ENCODE results near the gene TMEM91.
A peak's percentile ranks its signal among the peaks of the same experiment; 100 is the strongest.

Gene TMEM91

GRCh38 chr19:41412953-41413352, 36.6 kb downstream of the TMEM91 start:
- DNase-seq: no peak

DNA sequence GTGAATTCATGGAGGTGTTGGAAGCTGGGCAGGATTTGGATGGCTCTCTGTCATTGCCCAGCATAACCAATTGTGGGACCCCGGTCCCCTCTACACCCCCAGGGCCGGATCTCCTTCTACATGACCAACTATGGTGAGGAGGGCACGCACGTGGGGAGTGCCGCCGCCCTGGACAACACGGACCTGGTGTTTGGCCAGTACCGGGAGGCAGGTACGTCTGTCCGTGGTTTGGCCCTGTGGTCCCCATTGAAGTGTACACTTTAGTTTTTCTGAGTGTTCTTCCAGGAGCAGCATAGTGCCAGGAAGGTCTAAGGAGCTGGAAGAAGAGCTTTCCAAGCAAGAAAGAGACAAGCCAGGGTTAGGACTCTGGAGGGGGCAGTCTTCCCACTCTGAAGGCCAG, 37.6 kb downstream of the TMEM91 start:
- DNase-seq: no peak

- no peak for DNase-seq
Measured at GRCh38 chr19:41414461-41414860, 38.1 kb downstream of the TMEM91 start.

- DNase-seq: no peak
Measured at GRCh38 chr19:41415154-41415571, 38.8 kb downstream of the TMEM91 start.

- DNase-seq: no peak
Measured at GRCh38 chr19:41416194-41416674, 39.9 kb downstream of the TMEM91 start.

DNA sequence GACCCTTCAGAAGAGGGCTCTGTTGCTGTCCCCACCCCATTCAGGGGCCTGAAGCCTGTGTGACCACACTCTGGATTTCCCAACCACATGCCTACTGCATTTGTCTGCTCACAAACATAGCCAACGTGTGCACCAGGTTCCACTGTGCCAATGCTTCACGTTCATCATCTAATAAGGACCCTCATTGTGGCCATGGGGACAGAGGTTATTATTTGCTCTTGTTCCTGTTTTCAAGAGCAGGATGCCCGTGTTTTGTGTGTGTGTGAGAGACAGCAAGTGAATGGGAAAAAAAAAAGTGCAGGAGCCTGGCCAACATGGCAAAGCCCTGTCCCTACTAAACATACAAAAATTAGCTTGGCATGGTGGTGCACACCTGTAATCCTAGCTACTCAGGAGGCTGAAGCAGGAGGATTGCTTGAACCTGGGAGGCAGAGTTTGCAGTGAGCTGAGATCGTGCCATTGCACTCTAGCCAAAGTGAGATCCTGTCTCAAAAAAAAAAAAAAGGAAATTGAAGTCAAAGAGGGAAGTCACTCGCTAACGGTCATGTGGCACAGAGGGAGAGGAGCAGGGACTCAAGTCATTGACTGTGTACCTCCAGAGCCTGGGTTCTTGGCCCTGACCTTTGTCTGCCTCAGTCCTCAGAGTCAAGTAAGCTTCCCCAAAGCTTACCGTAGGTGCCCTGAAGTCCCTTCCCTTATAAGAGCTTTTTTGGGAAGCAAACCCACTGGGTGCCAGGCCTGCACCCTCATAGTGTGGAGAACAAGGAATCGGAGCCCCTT, 44.0 kb downstream of the TMEM91 start:
- no peak for DNase-seq

DNA sequence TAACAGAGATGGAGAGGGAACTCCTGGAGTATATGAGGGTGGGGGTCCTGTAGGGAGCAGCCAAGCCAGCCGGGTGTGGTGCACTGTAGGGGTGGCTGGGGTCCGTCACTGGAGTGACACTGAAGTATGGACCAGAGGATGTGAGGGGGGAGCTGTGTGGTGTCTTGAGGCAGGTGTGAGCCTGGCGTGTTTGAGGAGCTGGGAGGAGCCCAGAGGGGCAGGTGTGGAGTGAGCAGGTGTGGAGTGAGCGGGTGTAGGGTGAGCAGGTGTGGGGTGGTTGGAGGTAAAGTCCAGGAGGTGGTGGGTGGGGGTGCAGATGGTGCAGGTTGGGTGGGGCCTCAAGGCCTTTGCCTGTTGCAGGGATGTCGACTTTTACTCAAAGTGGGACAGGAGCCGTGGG, 45.0 kb downstream of the TMEM91 start:
- no peak for DNase-seq

GRCh38 chr19:41421973-41422372, 45.6 kb downstream of the TMEM91 start:
- no peak for DNase-seq

DNA sequence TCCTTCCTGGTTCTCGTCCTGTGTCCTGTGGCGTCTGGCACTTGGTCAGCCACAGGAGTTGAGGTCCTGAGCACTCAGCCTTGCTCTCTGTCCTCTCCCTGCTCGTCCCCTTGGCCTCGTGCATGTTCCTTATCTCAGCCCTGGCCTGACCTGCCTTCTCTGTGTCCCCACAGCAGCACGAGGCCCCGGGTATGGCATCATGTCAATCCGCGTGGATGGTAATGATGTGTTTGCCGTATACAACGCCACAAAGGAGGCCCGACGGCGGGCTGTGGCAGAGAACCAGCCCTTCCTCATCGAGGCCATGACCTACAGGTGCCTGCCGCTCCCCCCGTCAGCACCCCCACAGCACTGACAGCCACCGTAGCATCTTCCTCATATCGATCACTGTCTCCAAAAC, 46.1 kb downstream of the TMEM91 start:
- DNase-seq: no peak

GRCh38 chr19:41422955-41423354, 46.6 kb downstream of the TMEM91 start:
- DNase-seq: no peak

DNA sequence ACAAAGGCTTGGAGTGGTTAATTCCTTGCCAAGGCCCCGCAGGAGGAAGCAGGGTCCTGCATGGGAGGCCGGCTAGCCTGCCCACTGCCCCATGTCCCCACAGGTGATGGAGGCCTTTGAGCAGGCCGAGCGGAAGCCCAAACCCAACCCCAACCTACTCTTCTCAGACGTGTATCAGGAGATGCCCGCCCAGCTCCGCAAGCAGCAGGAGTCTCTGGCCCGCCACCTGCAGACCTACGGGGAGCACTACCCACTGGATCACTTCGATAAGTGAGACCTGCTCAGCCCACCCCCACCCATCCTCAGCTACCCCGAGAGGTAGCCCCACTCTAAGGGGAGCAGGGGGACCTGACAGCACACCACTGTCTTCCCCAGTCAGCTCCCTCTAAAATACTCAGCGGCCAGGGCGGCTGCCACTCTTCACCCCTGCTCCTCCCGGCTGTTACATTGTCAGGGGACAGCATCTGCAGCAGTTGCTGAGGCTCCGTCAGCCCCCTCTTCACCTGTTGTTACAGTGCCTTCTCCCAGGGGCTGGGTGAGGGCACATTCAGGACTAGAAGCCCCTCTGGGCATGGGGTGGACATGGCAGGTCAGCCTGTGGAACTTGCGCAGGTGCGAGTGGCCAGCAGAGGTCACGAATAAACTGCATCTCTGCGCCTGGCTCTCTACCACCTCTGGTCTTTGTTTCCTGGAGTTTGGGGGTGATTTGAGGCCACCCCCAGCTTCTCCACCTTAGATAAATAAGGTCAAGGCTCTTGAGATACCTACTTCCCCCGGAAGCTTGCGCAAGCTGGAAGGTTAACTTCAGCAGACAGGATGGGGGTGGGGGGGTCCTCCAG, 48.2 kb downstream of the TMEM91 start:
- no peak for DNase-seq

DNA sequence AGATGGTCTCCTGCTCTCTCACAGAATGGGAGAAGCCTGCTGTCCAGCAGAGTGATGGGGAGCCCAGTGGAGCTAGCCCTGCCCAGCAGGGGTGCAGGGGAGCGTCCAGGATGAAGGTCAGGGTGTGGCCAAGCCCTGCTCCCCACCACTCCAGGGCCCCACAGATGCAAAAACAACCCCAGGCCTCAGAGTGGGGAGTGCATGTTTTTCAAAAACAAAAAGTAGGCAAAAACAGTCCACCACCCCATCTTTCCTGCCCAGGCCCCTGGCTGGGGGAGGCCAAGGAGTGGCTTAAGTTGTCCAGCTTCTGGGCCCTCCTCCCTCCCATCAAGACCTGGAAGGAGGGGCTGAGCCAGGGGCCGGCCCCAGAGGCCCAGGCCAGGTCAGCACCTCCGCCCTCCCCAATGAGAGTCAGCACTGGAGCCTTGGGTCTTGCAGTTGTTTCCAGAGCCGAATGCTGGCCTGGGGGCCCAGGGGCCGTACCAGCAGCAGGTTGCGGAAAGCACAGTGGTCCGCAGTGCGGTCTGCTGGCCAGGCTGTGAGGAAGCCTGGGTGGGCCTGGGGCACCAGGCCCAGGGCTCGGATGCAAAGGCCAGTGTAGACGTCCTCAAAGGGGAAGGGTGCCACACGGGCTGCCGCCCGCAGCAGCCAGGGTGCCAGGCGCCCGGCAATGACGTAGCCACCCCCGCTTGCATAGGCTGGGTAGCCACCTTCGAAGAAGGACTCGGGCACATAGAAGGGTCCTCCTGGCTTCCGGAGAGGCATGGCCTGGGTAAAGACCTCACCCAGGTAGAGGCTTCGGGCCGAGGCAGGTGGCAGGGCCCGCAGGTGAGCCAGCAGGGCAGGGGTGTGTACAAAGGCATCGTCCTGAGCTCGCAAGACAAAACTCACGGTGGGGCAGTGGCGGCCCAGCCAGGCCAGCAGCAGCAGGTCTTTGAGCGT, 49.1 kb downstream of the TMEM91 start:
- DNase-seq: no peak

DNA sequence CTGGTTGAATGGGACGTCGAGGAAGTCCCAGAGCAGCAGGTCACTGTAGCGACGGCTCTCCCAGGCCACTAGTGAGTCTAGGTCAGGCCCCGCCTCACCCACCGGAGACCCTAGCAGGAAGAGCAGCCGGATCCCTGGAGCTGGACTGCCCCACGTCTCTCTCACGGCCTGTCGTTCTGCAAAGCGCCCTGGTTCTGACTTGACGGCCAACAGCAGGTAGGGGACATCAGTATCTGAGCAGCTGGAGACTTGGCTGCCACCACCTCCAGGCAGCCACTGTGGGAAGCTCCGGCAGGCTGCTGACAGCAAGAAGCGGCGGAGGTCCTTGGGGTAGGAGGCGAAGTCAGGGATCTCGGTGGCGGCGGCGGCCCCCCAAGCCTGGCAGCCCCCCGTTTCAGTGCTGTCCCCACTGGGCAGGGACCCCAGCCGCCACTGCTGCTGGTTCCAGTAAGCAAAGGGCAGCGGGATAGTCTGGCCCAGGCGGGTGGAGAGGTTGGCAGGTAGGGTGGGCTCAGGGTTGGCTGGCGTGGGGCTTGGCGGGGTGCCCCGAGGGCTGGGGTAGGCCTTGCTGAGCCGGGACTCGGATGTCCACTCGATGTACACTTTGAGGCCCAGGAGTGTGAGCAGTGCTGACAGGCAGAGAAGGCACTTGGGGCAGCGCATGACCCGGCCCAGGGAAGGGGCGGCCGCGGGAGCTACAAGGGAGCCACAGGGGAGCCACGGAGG, 49.9 kb downstream of the TMEM91 start:
- no peak for DNase-seq

GRCh38 chr19:41426952-41427646, 50.8 kb downstream of the TMEM91 start, which contains the start of gene B3GNT8:
Gene B3GNT8, minus strand, starts transcription at chr19:41427374. Its CDS starts 596 bp downstream, at chr19:41426778.
- DNase-seq: peak; percentile 71

- no peak for DNase-seq
Measured at GRCh38 chr19:41427647-41428480, 51.5 kb downstream of the TMEM91 start.

GRCh38 chr19:41428481-41428859, 52.1 kb downstream of the TMEM91 start:
- DNase-seq: no peak

- DNase-seq: no peak
Measured at GRCh38 chr19:41430922-41431321, 54.6 kb downstream of the TMEM91 start.

- DNase-seq: no peak
Measured at GRCh38 chr19:41431426-41432386, 55.4 kb downstream of the TMEM91 start.

- no peak for DNase-seq
Measured at GRCh38 chr19:41433171-41433570, 56.8 kb downstream of the TMEM91 start.

All from NCI-H1436 (cell line).